ENCODE measurements around the gene HTR3E. TPM values are rescaled to one million over a fixed set of nuclear protein-coding genes. Genes with fewer than 3 reads are reported as not detected.
"Not testable (repeated sequence)": the region's sequence is repeated elsewhere in the genome, so short reads cannot be mapped to it uniquely, and the experiment has no call there.

The HTR3E gene
- total RNA-seq, 1 experiment from 2014 or later, result not detected

GRCh38 chr3:184149123-184149522, 52.3 kb downstream of the HTR3E start:
- Histone ChIP-seq H4K20me1 (ENCODE audit: low read length) (no peaks in the 10 kb centered on the region), H3K9me3 (ENCODE audit: low read length) (no peaks in the 10 kb centered on the region), H3K9ac (ENCODE audit: low read length) (no peak overlapping the region), H2AFZ (ENCODE audit: low read length) (no peak overlapping the region), H3K4me1 (ENCODE audit: insufficient read depth, low read length) (no peaks in the 10 kb centered on the region), H3K27me3 (ENCODE audit: low read length) (no peaks in the 10 kb centered on the region), H3K4me2 (ENCODE audit: low read length) (no peak overlapping the region), H3K27ac (ENCODE audit: low read length) (no peak overlapping the region), H3K36me3 (ENCODE audit: low read depth, low read length) (peaks cover under 1% of the 10 kb centered on the region; the same call in 1 of the 2 replicates), H3K9me2 (replicated peaks; ENCODE audit: low read length) (no peaks in the 10 kb centered on the region), H3F3A (ENCODE audit: low read length, unreplicated experiment) (peaks cover 4% of the 10 kb centered on the region), H3K4me3 (ENCODE audit: low read length) (no peak overlapping the region), H3K79me2 (ENCODE audit: low read length) (no peaks in the 10 kb centered on the region)
- POLR2A ChIA-PET (ENCODE audit: unreplicated experiment), result interaction anchor here (0.6 kb wide), 1 partner anchor 48 kb away, joined by 9 read pairs; no protein-coding TSS in a partner anchor
- no peak for ATAC-seq
- no TSS peak for BruUV-seq (replicated peaks)
- no peak for TF ChIP-seq CTCF (conservative IDR thresholded peaks at IDR 0.05; ENCODE audit: low read depth, low read length)
- no peak for TF ChIP-seq EZH2 (IDR thresholded peaks at IDR 0.05; ENCODE audit: low read length, unreplicated experiment)
- no peak for TF ChIP-seq EZH2phosphoT487 (IDR thresholded peaks at IDR 0.05; ENCODE audit: borderline replicate concordance, low read length)
- CTCF ChIA-PET, result no interaction called here
- intact Hi-C loops (cut with micrococcal nuclease), result loop anchor here (5.0 kb wide), 1 partner anchor 38 kb away; the partner anchor contains the start of gene ABCF3
- no peak for DNase-seq

GRCh38 chr3:184149770-184150169, 52.9 kb downstream of the HTR3E start:
- POLR2A ChIA-PET (ENCODE audit: unreplicated experiment); BruUV-seq (replicated peaks); H3K79me2 ChIP-seq (ENCODE audit: low read length); H2AFZ ChIP-seq (ENCODE audit: low read length); H3K27ac ChIP-seq (ENCODE audit: low read length); H3K4me3 ChIP-seq (ENCODE audit: low read length); H3F3A ChIP-seq (ENCODE audit: low read length, unreplicated experiment); H3K36me3 ChIP-seq (ENCODE audit: low read depth, low read length); H3K4me2 ChIP-seq (ENCODE audit: low read length); CTCF ChIA-PET; H3K9me2 ChIP-seq (replicated peaks; ENCODE audit: low read length); H3K27me3 ChIP-seq (ENCODE audit: low read length); H3K9me3 ChIP-seq (ENCODE audit: low read length); H4K20me1 ChIP-seq (ENCODE audit: low read length); H3K9ac ChIP-seq (ENCODE audit: low read length); H3K4me1 ChIP-seq (ENCODE audit: insufficient read depth, low read length): not testable (repeated sequence)
- DNase-seq, result peak; percentile 26
- intact Hi-C loops (cut with micrococcal nuclease), result loop anchor here (5.0 kb wide), 1 partner anchor 38 kb away; the partner anchor contains the start of gene ABCF3
- peak; percentile 38; the same call in 1 of the 2 replicates for TF ChIP-seq CTCF (conservative IDR thresholded peaks at IDR 0.05; ENCODE audit: low read depth, low read length)
- ATAC-seq, result peak; percentile 49

- Histone ChIP-seq H3F3A (ENCODE audit: low read length, unreplicated experiment) (no peaks in the 10 kb centered on the region), H3K9ac (ENCODE audit: low read length) (peak within 1 kb of the TSS; percentile 81), H3K27me3 (ENCODE audit: low read length) (no peaks in the 10 kb centered on the region), H2AFZ (ENCODE audit: low read length) (peak within 1 kb of the TSS; percentile 78), H3K36me3 (ENCODE audit: low read depth, low read length) (no peaks in the 10 kb centered on the region), H3K9me3 (ENCODE audit: low read length) (no peaks in the 10 kb centered on the region), H3K27ac (ENCODE audit: low read length) (peak within 1 kb of the TSS; percentile 28), H3K9me2 (replicated peaks; ENCODE audit: low read length) (no peaks in the 10 kb centered on the region), H3K4me1 (ENCODE audit: insufficient read depth, low read length) (peaks cover 13% of the 10 kb centered on the region), H3K79me2 (ENCODE audit: low read length) (peaks cover 38% of the 10 kb centered on the region), H3K4me2 (ENCODE audit: low read length) (peak within 1 kb of the TSS; percentile 95), H3K4me3 (ENCODE audit: low read length) (peak within 1 kb of the TSS; percentile 90), H4K20me1 (ENCODE audit: low read length) (peaks cover 9% of the 10 kb centered on the region)
- BruUV-seq (replicated peaks), result no TSS peak
- peak; percentile 84 for ATAC-seq
- TF ChIP-seq EZH2 (IDR thresholded peaks at IDR 0.05; ENCODE audit: low read length, unreplicated experiment), result no peak
- TF ChIP-seq EZH2phosphoT487 (IDR thresholded peaks at IDR 0.05; ENCODE audit: borderline replicate concordance, low read length), result no peak
- TF ChIP-seq CTCF (conservative IDR thresholded peaks at IDR 0.05; ENCODE audit: low read depth, low read length), result no peak
- intact Hi-C loops (cut with micrococcal nuclease), result loop anchor here (1.0 kb wide), 1 partner anchor 21 kb away; no protein-coding TSS in a partner anchor
- CTCF ChIA-PET, result no interaction called here
- peak; percentile 64 for DNase-seq
- POLR2A ChIA-PET (ENCODE audit: unreplicated experiment), result no interaction called here
These were observed 58.2 kb downstream of the HTR3E start, which contains the start of gene DVL3 for GRCh38 chr3:184154885-184155643. TSS of gene DVL3 (plus strand) at chr3:184155377. CDS start at chr3:184155636, 259 bp downstream.

Measured in PC-3 (cell line).